HUES6 (cell line): Measurements from ENCODE around the gene CASS4.

ENCODE experiments used
- H3K27ac ChIP-seq: 2 replicates; pipeline ENCODE4 v1.7.0; 2013; ENCODE audit warnings: low read depth, mild to moderate bottlenecking, low read length, inconsistent platforms
- H3K27me3 ChIP-seq: 2 replicates; pipeline ENCODE4 v1.6.1; 2013; ENCODE audit warnings: low read length; ENCODE audit not compliant: control insufficient read depth, insufficient read depth
- H3K36me3 ChIP-seq: 2 replicates; pipeline ENCODE4 v1.6.1; 2013; ENCODE audit warnings: low read length; ENCODE audit not compliant: control insufficient read depth, insufficient read depth
- H3K4me1 ChIP-seq: 2 replicates; pipeline ENCODE4 v1.6.1; 2013; ENCODE audit warnings: low read length; ENCODE audit not compliant: control insufficient read depth, insufficient read depth
- H3K4me3 ChIP-seq: 2 replicates; pipeline ENCODE4 v1.5.1; 2013; ENCODE audit warnings: low read depth, low read length
- H3K9ac ChIP-seq: one replicate; pipeline ENCODE4 v1.6.1; 2013; ENCODE audit warnings: mild to moderate bottlenecking, low read length
- H3K9me3 ChIP-seq: 2 replicates; pipeline ENCODE4 v1.6.1; 2013; ENCODE audit warnings: low read depth, low read length; ENCODE audit not compliant: control insufficient read depth, insufficient read depth

The CASS4 gene

DNA sequence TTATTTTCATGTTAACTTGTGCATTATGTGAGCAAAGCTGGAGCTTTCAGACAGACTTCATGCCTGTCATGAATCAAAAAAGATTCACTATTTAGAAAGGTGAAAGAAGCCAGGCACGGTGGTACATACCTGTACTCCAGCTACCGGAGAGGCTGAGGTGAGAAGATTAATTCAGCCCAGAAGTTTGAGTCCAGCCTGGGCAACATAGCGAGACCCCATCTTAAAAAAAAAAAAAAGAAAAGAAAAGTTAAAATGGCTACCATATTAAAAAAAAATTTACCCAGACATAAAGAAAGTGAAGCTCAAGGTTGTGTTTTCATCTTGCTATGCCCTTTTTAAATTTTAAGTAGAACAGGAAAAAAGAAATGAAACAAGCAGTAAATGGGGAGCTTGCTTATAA lies 889 bp downstream of the CASS4 start:
- H3K36me3 ChIP-seq: peaks cover under 1% of the 10 kb centered on the region
- H3K4me3 ChIP-seq: no peak overlapping the region
- no peak overlapping the region for H3K27ac ChIP-seq
- no peaks in the 10 kb centered on the region for H3K27me3 ChIP-seq
- H3K4me1 ChIP-seq: no peaks in the 10 kb centered on the region
- no peaks in the 10 kb centered on the region for H3K9me3 ChIP-seq
- H3K9ac ChIP-seq: no peak overlapping the region

DNA sequence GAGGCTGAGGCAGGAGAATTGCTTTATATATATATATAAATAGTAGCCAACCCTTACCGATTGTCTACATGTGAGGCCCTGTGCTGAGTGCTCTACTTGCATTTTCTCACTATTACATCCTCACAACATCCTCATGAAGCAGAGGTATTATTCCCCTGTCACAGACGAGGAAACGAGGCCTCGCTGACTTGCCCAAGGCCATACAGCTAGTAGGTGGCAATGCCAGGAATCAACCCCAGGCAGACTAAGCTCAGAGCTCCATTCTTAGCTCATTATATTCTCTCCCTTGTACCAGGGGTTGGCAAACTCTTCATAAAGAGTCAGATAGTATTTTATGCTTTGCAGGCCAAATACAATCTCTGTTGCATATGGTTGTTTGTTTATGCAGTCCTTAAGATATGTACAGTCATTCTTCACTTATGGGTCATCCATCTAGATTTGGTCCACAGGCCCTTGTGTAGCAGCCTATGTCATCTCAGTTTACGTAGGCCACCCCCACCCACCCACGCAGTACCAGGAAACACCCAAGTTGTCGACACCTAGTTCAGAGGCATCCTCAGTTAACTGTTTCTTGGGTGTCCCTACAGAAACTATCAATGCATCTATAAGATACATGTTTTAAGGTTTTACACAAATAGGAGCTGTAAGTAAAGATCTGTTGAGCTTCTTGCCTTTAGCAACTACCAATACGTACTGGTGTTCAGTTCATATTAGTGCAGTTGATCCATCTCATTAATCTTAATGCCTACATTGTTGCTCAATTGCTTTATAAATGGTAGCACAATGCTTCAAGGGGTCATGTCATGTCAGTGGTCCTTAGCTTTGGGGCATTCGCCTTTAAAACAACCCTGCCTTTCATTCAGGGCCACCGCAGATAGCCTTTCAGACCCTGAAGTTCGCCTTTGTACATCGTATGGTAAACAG lies 3.0 kb downstream of the CASS4 start:
- no peak overlapping the region for H3K4me3 ChIP-seq
- no peaks in the 10 kb centered on the region for H3K4me1 ChIP-seq
- no peaks in the 10 kb centered on the region for H3K27me3 ChIP-seq
- no peaks in the 10 kb centered on the region for H3K36me3 ChIP-seq
- no peak overlapping the region for H3K9ac ChIP-seq
- H3K27ac ChIP-seq: no peak overlapping the region
- no peaks in the 10 kb centered on the region for H3K9me3 ChIP-seq

DNA sequence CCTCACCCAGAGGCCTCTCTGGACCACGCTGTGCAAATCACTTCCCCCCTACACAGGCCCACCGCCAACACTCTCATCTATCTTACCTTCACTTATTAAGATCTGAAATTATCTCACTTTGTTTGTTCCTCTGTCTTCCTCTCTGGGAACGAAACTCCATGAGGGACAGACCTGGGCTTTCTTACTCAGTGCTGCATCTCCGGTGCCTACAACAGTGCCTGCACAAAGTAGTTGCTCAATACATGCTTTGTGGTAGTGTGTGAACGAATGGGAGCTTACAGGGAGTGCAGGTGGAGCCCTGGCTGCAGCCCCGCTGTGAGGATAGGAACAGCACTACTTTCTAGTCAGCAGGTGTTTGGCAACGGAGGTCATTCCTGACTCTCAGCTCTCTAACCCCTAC lies 5.3 kb downstream of the CASS4 start:
- Histone ChIP-seq H3K27ac (no peak overlapping the region), H3K27me3 (peaks cover 5% of the 10 kb centered on the region; the same call in 1 of the 2 replicates), H3K9me3 (no peaks in the 10 kb centered on the region), H3K4me3 (no peak overlapping the region), H3K36me3 (no peaks in the 10 kb centered on the region), H3K9ac (no peak overlapping the region), H3K4me1 (peaks cover 2% of the 10 kb centered on the region; the same call in 1 of the 2 replicates)

DNA sequence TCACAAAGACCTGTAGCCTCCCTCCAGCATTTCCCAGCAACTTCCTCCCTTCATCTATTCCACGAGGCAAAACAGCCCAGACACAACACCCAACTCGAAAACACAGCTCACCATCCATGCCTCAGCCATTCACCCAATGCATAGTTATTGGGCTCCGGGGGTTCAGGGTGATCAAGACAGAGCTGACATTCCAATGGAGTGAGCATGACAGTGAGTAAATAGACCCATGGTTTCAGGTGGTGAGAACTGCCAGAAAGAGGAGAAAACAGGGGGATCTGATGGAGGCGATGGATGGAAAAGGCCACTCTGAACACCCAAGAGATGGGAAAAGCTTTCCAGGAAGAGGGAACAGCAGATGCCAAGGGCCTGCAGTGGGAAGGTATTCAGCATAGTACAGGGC lies 5.9 kb downstream of the CASS4 start:
- no peak overlapping the region for H3K27ac ChIP-seq
- H3K9ac ChIP-seq: no peak overlapping the region
- peaks cover 5% of the 10 kb centered on the region; the same call in 1 of the 2 replicates for H3K27me3 ChIP-seq
- no peak overlapping the region for H3K4me3 ChIP-seq
- H3K9me3 ChIP-seq: no peaks in the 10 kb centered on the region
- H3K36me3 ChIP-seq: no peaks in the 10 kb centered on the region
- H3K4me1 ChIP-seq: peaks cover 7% of the 10 kb centered on the region; the same call in 1 of the 2 replicates

DNA sequence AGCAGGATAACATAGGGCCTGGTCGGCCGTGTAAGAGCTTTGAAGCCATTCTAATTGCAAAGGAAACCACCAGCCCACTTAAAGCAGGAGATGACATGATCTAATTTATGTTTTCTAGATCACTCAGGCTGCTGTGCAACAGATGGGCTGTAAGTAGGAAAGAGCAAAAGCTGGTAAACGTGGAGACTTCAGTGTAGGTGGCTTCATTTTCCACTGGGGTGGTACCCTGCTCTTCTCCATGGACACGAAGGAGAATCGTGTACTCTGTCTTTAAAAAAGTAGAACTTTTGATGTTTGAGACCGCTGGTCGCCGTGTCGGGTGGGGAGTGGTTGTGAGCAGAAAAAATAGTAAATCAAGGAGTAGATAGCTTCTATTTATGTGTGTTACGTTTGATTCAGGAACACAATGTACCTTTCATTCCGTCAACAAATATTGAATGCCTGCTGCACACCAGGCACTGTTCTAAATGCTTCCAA lies 6.4 kb downstream of the CASS4 start:
- no peak overlapping the region for H3K9ac ChIP-seq
- H3K9me3 ChIP-seq: no peaks in the 10 kb centered on the region
- no peaks in the 10 kb centered on the region for H3K36me3 ChIP-seq
- H3K27me3 ChIP-seq: peaks cover 5% of the 10 kb centered on the region; the same call in 1 of the 2 replicates
- no peak overlapping the region for H3K4me3 ChIP-seq
- no peak overlapping the region for H3K27ac ChIP-seq
- peaks cover 9% of the 10 kb centered on the region for H3K4me1 ChIP-seq

DNA sequence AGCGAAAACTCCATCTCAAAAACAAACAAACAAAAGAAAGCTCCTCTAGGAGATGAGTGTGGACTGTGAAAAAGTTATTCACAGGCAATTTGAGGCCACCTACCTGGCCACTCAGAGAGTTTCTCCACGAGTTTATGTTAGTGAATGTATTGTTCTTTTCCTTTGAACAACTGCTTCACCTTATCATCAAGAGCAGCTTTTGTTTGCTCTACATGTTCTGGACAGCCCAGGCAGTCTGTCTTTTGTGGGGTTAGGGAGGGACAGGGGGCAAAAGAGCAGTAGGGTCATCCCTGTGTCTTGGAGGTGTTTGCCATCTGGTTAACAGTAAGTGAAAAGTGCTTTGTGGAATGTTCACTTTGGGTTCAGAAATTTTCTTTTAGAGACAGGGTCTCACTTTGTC lies 8.0 kb downstream of the CASS4 start:
- no peak overlapping the region for H3K27ac ChIP-seq
- H3K36me3 ChIP-seq: no peaks in the 10 kb centered on the region
- no peaks in the 10 kb centered on the region for H3K9me3 ChIP-seq
- H3K9ac ChIP-seq: no peak overlapping the region
- H3K4me1 ChIP-seq: peaks cover 9% of the 10 kb centered on the region
- H3K4me3 ChIP-seq: no peak overlapping the region
- peaks cover 10% of the 10 kb centered on the region; the same call in 1 of the 2 replicates for H3K27me3 ChIP-seq

DNA sequence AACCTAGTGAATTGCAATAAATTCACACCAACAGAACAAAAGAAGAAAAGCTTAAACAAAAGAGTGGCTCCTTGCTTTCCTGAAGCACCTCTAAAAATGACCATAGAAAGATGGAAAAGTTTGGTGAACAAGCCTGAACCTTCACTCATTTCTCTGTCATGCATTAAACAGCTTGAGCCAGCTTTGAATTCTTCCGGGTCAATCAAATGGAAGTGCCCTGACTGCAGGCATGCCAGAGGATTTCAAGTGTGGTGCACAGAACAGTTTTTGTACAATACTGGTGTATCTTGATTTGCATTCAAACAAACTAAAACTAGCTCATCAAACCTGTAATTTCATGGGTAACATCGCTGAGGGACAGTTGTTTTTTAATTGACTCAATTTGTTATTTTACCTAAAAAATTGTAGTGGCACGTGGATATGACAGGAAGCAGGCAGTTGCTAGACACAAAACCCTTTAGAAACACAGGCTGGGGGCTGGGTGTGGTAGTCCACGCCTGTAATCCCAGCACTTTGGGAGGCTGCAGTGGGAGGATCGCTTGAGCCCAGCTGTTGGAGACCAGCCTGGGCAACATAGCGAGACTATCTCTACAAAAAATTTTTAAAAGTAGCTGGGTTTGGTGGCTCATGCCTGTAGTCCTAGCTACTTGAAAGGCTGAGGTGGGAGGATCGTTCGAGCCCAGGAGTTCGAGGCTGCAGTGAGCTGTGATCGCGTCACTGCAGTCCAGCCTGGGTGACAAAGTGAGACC lies 9.1 kb downstream of the CASS4 start:
- Histone ChIP-seq H3K27me3 (peaks cover 20% of the 10 kb centered on the region), H3K27ac (no peak overlapping the region), H3K36me3 (no peaks in the 10 kb centered on the region), H3K9me3 (no peaks in the 10 kb centered on the region), H3K9ac (no peak overlapping the region), H3K4me1 (peaks cover 9% of the 10 kb centered on the region), H3K4me3 (no peak overlapping the region)

DNA sequence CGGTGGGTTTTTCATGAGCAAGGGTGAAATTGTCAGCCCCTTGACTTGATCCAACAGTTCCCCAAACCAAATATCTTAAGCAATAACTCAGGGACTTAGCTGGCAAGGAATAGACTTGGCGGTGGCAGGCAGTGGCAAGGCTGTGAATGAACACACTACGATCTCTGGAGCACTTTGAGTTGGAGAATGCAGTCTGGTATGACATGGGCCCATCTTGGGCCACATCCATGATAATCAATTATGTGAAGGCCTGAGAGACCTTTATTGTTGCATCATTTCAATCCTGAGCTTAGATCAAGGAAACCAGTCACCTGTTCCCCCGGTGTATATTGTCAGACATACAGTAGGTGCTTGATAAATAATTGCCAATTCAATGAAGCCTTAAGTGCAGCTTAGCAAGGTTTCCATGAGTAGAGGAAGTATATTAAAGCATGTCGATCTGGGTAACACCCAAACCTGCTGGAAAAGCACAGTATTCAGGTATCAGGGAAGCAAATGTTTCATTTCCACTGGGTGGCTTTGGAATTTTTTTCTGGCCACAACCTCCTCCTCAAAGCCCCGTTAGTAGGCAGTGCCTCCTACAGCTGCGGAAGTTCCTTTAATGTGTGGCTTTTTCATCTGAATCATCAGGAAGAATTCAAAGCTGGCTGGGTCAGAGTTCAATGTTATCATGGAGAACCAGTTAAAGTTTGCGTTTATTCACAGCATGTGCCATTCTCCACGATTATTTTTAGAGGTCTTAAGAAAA lies 10.2 kb downstream of the CASS4 start:
- Histone ChIP-seq H3K36me3 (no peaks in the 10 kb centered on the region), H3K27me3 (peaks cover 25% of the 10 kb centered on the region), H3K9ac (no peak overlapping the region), H3K27ac (no peak overlapping the region), H3K4me1 (peaks cover 9% of the 10 kb centered on the region), H3K9me3 (no peaks in the 10 kb centered on the region), H3K4me3 (0 out of 2 replicates have a peak overlapping the region, but pooled peaks have one; percentile 14)

DNA sequence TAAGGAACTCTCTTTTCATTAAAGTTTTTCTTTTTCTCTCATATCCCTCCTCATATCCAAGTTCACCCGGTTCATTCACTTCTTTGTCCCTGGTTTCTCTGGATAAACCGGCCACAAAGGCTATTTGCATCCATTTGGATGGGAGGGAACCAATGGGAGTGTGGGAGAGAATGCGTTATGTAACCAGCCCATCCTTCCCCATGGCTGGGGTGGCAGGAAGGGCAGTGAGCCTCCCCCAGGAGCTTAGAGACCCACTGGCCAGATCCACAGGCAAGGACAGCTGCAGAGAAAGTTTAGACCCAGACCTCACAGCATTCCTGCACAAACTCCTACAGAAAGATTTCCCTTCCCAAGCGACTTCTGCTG lies 10.7 kb downstream of the CASS4 start:
- H3K4me1 ChIP-seq: peaks cover 9% of the 10 kb centered on the region
- peaks cover 25% of the 10 kb centered on the region for H3K27me3 ChIP-seq
- no peaks in the 10 kb centered on the region for H3K9me3 ChIP-seq
- 0 out of 2 replicates have a peak overlapping the region, but pooled peaks have one; percentile 14 for H3K4me3 ChIP-seq
- no peak overlapping the region for H3K27ac ChIP-seq
- H3K9ac ChIP-seq: no peak overlapping the region
- H3K36me3 ChIP-seq: no peaks in the 10 kb centered on the region

DNA sequence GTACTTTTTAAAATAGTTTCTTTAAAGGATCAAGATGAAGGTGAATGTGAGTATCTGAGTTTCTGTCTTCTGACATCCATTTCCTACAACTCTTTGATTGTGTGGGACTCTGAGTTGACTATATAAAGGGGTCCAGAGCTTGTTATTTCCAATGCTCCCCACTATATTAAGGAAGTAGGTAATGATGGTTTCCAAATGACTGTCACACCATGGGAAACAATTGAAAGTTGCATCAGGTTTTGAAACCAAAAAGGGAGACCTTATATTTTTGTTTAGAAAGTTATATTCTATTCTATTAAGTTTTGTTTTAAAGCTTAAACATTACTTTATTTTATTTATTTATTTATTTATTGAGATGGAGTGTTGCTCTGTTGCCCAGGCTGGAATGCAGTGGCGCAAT lies 11.2 kb downstream of the CASS4 start:
- Histone ChIP-seq H3K4me3 (no peak overlapping the region), H3K27me3 (peaks cover 25% of the 10 kb centered on the region), H3K27ac (no peak overlapping the region), H3K9me3 (no peaks in the 10 kb centered on the region), H3K36me3 (no peaks in the 10 kb centered on the region), H3K4me1 (peaks cover 9% of the 10 kb centered on the region), H3K9ac (no peak overlapping the region)
